ENCODE data around the gene CSRP2. TPM values are rescaled to one million over a fixed set of nuclear protein-coding genes. Genes with fewer than 3 reads are reported as not detected.
A peak's percentile ranks its signal among the peaks of the same experiment; 100 is the strongest.

CSRP2 gene
- total and polyA plus RNA-seq, 2 donors (not counting 1 experiment from before 2014, with no cell fraction given) = 56.8 to 199 TPM

- Histone ChIP-seq H3K79me2 (ENCODE audit: control insufficient read depth, insufficient read depth, low read length) (no peaks in the 10 kb centered on the region), H3K36me3 (ENCODE audit: control insufficient read depth, insufficient read depth, low read length) (no peaks in the 10 kb centered on the region), H3K9ac (ENCODE audit: insufficient read depth, low read length) (no peak overlapping the region), H3K27me3 (ENCODE audit: control insufficient read depth, insufficient read depth, low read length) (no peaks in the 10 kb centered on the region), H3K4me3 (replicated peaks in 1 of 4; ENCODE audit: control extremely low read depth in 1 of 4, insufficient read depth in 1 of 4, low read depth in 3 of 4, low read length in 4 of 4) (no peak overlapping the region), H2AFZ (ENCODE audit: low read length) (no peak overlapping the region), H3K27ac (ENCODE audit: insufficient read depth, low read length) (no peak overlapping the region), H4K20me1 (ENCODE audit: control insufficient read depth, extremely low read depth, insufficient read depth, low read length) (no peaks in the 10 kb centered on the region), H3K4me2 (ENCODE audit: extremely low read depth, insufficient read depth, low read length) (no peak overlapping the region), H3K9me3 (ENCODE audit: control insufficient read depth, insufficient read depth, low read depth, low read length) (no peaks in the 10 kb centered on the region), H3K4me1 (ENCODE audit: control insufficient read depth, extremely low read depth, insufficient read depth, low read length) (no peaks in the 10 kb centered on the region)
- TF ChIP-seq EZH2 (IDR thresholded peaks at IDR 0.05; ENCODE audit: low read length, missing control alignments) (no peak), CTCF (conservative IDR thresholded peaks at IDR 0.05 in 1 of 2, IDR thresholded peaks at IDR 0.05 in 1 of 2; ENCODE audit: low read depth in 1 of 2, low read length in 2 of 2) (no peak)
- no peak for DNase-seq (ENCODE audit: low read depth in 2 of 2)
Measured at GRCh38 chr12:76888775-76889174, 10.0 kb upstream of the CSRP2 start.

DNA sequence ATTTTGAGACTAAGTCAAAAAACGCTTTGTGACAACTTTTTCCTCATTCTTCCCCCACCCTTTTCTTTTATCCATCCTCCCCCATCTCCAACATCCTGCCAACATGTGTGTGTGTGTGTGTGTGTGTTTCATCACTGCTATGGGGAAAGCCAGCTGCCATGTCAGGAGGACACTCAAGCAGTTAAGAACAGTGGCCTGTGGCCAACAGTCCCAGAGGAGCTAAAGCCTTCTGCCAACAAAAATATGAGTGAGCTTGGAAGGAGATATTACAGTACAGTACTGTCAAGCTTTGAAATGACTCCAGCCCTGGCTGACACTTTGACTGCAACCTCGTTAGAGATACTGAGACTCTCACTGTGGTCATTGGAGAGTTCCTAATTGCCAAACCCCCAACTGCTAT lies 5.0 kb upstream of the CSRP2 start:
- H3K4me2 ChIP-seq (ENCODE audit: extremely low read depth, insufficient read depth, low read length) = no peak overlapping the region
- peak; percentile 77 to 90 for DNase-seq (ENCODE audit: low read depth in 2 of 2)
- no peak overlapping the region for H3K9ac ChIP-seq (ENCODE audit: insufficient read depth, low read length)
- H3K27ac ChIP-seq (ENCODE audit: insufficient read depth, low read length) = no peak overlapping the region
- H2AFZ ChIP-seq (ENCODE audit: low read length) = no peak overlapping the region
- H3K27me3 ChIP-seq (ENCODE audit: control insufficient read depth, insufficient read depth, low read length) = no peaks in the 10 kb centered on the region
- TF ChIP-seq EZH2 (IDR thresholded peaks at IDR 0.05; ENCODE audit: low read length, missing control alignments) (no peak), CTCF (conservative IDR thresholded peaks at IDR 0.05 in 1 of 2, IDR thresholded peaks at IDR 0.05 in 1 of 2; ENCODE audit: low read depth in 1 of 2, low read length in 2 of 2) (no peak)
- H3K4me1 ChIP-seq (ENCODE audit: control insufficient read depth, extremely low read depth, insufficient read depth, low read length) = peaks cover 15% of the 10 kb centered on the region
- no peaks in the 10 kb centered on the region for H3K79me2 ChIP-seq (ENCODE audit: control insufficient read depth, insufficient read depth, low read length)
- no peaks in the 10 kb centered on the region for H3K36me3 ChIP-seq (ENCODE audit: control insufficient read depth, insufficient read depth, low read length)
- H3K4me3 ChIP-seq (replicated peaks in 1 of 4; ENCODE audit: control extremely low read depth in 1 of 4, insufficient read depth in 1 of 4, low read depth in 3 of 4, low read length in 4 of 4) = no peak overlapping the region
- H3K9me3 ChIP-seq (ENCODE audit: control insufficient read depth, insufficient read depth, low read depth, low read length) = no peaks in the 10 kb centered on the region
- no peaks in the 10 kb centered on the region for H4K20me1 ChIP-seq (ENCODE audit: control insufficient read depth, extremely low read depth, insufficient read depth, low read length)

GRCh38 chr12:76883151-76883550 lies 4.3 kb upstream of the CSRP2 start:
- H3K36me3 ChIP-seq (ENCODE audit: control insufficient read depth, insufficient read depth, low read length) = no peaks in the 10 kb centered on the region
- H3K4me2 ChIP-seq (ENCODE audit: extremely low read depth, insufficient read depth, low read length) = no peak overlapping the region
- TF ChIP-seq EZH2 (IDR thresholded peaks at IDR 0.05; ENCODE audit: low read length, missing control alignments) = no peak
- TF ChIP-seq CTCF (conservative IDR thresholded peaks at IDR 0.05 in 1 of 2, IDR thresholded peaks at IDR 0.05 in 1 of 2; ENCODE audit: low read depth in 1 of 2, low read length in 2 of 2) = no peak
- peak; percentile 48 to 68 for DNase-seq (ENCODE audit: low read depth in 2 of 2)
- H3K9ac ChIP-seq (ENCODE audit: insufficient read depth, low read length) = no peak overlapping the region
- H3K4me3 ChIP-seq (replicated peaks in 1 of 4; ENCODE audit: control extremely low read depth in 1 of 4, insufficient read depth in 1 of 4, low read depth in 3 of 4, low read length in 4 of 4) = no peak overlapping the region
- no peaks in the 10 kb centered on the region for H3K27me3 ChIP-seq (ENCODE audit: control insufficient read depth, insufficient read depth, low read length)
- H2AFZ ChIP-seq (ENCODE audit: low read length) = no peak overlapping the region
- H3K9me3 ChIP-seq (ENCODE audit: control insufficient read depth, insufficient read depth, low read depth, low read length) = no peaks in the 10 kb centered on the region
- H3K27ac ChIP-seq (ENCODE audit: insufficient read depth, low read length) = no peak overlapping the region
- H3K79me2 ChIP-seq (ENCODE audit: control insufficient read depth, insufficient read depth, low read length) = peaks cover 1% of the 10 kb centered on the region
- no peaks in the 10 kb centered on the region for H4K20me1 ChIP-seq (ENCODE audit: control insufficient read depth, extremely low read depth, insufficient read depth, low read length)
- H3K4me1 ChIP-seq (ENCODE audit: control insufficient read depth, extremely low read depth, insufficient read depth, low read length) = peaks cover 15% of the 10 kb centered on the region

Data from fibroblast of lung (primary cell).